ENCODE data around the gene PSENEN.
"Not testable (repeated sequence)": the region's sequence is repeated elsewhere in the genome, so short reads cannot be mapped to it uniquely, and the experiment has no call there.

PSENEN gene

GRCh38 chr19:35751839-35752745 is 6.6 kb downstream of the PSENEN start:
- no peak for DNase-seq (ENCODE audit: low read depth)

GRCh38 chr19:35752746-35753350 is 7.4 kb downstream of the PSENEN start:
- no peak for DNase-seq (ENCODE audit: low read depth)

GRCh38 chr19:35753634-35754369 is 8.4 kb downstream of the PSENEN start:
- DNase-seq (ENCODE audit: low read depth), result no peak

- DNase-seq (ENCODE audit: low read depth), result no peak
Measured at GRCh38 chr19:35754370-35755130, 9.1 kb downstream of the PSENEN start.

- DNase-seq (ENCODE audit: low read depth), result no peak
Measured at GRCh38 chr19:35755131-35755549, 9.7 kb downstream of the PSENEN start.

GRCh38 chr19:35755550-35756376 is 10.3 kb downstream of the PSENEN start:
- DNase-seq (ENCODE audit: low read depth), result peak; percentile 33

GRCh38 chr19:35756377-35757230 is 11.2 kb downstream of the PSENEN start, which contains the start of gene HSPB6:
HSPB6 (minus strand) TSS chr19:35757029; CDS start chr19:35757008, 21 bp downstream.
- DNase-seq (ENCODE audit: low read depth), result no peak

GRCh38 chr19:35757231-35757748 is 11.8 kb downstream of the PSENEN start:
- DNase-seq (ENCODE audit: low read depth), result no peak

GRCh38 chr19:35757749-35758608 is 12.5 kb downstream of the PSENEN start, which contains the start of gene PROSER3:
PROSER3 (plus strand) TSS chr19:35758176; CDS start chr19:35758216, 40 bp downstream.
- DNase-seq (ENCODE audit: low read depth), result peak; percentile 97

GRCh38 chr19:35759697-35760096 is 14.2 kb downstream of the PSENEN start:
- DNase-seq (ENCODE audit: low read depth), result no peak

GRCh38 chr19:35760711-35761349 is 15.4 kb downstream of the PSENEN start:
- DNase-seq (ENCODE audit: low read depth), result no peak

- DNase-seq (ENCODE audit: low read depth), result no peak
Measured at GRCh38 chr19:35764432-35765315, 19.2 kb downstream of the PSENEN start.

- no peak for DNase-seq (ENCODE audit: low read depth)
Measured at GRCh38 chr19:35766571-35767104, 21.2 kb downstream of the PSENEN start.

GRCh38 chr19:35767288-35768081 is 22.0 kb downstream of the PSENEN start:
- DNase-seq (ENCODE audit: low read depth), result no peak

- DNase-seq (ENCODE audit: low read depth), result no peak
Measured at GRCh38 chr19:35768082-35768421, 22.6 kb downstream of the PSENEN start.

- not testable (repeated sequence) for DNase-seq (ENCODE audit: low read depth)
Measured at GRCh38 chr19:35772362-35772761, 26.9 kb downstream of the PSENEN start.

Measured in stimulated activated CD8-positive, alpha-beta memory T cell treated with anti-CD3 and anti-CD28 coated beads, Interleukin-4, amount 100 ng/mL, for 24 hours (primary cell).